Keratinocyte (primary cell): ENCODE data around the gene ADGRB2. TPM values are rescaled to one million over a fixed set of nuclear protein-coding genes. Genes with fewer than 3 reads are reported as not detected.
A peak's percentile ranks its signal among the peaks of the same experiment; 100 is the strongest.

ENCODE experiments used
- DNase-seq: peaks from one replicate; pipeline ENCODE4 v3.0.0-alpha.2; 2011; ENCODE audit warnings: low read depth, missing footprints, low spot score
- FAIRE-seq: peaks from 2 replicates; lab custom pipeline; 2011; peaks lifted over from hg19 to GRCh38; lab: Jason Lieb, UNC
- H2AFZ ChIP-seq: 2 replicates; pipeline ENCODE4 v1.6.0; 2012; ENCODE audit warnings: low read length, control low read depth, inconsistent platforms; ENCODE audit not compliant: control insufficient read depth
- H3K27ac ChIP-seq: 2 replicates; pipeline ENCODE4 v1.5.1; 2011; ENCODE audit warnings: low read length; ENCODE audit not compliant: control insufficient read depth, insufficient read depth
- H3K27me3 ChIP-seq: 3 replicates; pipeline ENCODE4 v1.6.0; 2011; ENCODE audit warnings: low read length; ENCODE audit not compliant: control insufficient read depth, insufficient read depth; ENCODE audit errors: extremely low read depth
- H3K36me3 ChIP-seq, 2 experiments: 2 replicates in 1 of 2; 3 replicates in 1 of 2; pipeline ENCODE4 v1.5.1; 2011; ENCODE audit warnings: low read length in 2 of 2, mild to moderate bottlenecking in 1 of 2; ENCODE audit not compliant: control insufficient read depth in 2 of 2, insufficient read depth in 2 of 2; ENCODE audit errors: extremely low read depth in 1 of 2
- H3K4me1 ChIP-seq: 3 replicates; pipeline ENCODE4 v1.5.1; 2011; ENCODE audit warnings: low read length; ENCODE audit not compliant: control insufficient read depth, insufficient read depth; ENCODE audit errors: extremely low read depth
- H3K4me2 ChIP-seq: 3 replicates; pipeline ENCODE4 v1.6.0; 2011; ENCODE audit warnings: low read depth, low read length; ENCODE audit not compliant: control insufficient read depth, insufficient read depth; ENCODE audit errors: extremely low read depth
- H3K4me3 ChIP-seq, 3 experiments: fragments of 200-600 bp in 1 of 3; sonication (generic) in 1 of 3; 2 replicates in 2 of 3; 3 replicates in 1 of 3; pipeline ENCODE4 v1.5.1; 2011 to 2016; ENCODE audit warnings: low read length in 3 of 3, mild to moderate bottlenecking in 3 of 3, control low read depth in 2 of 3, inconsistent platforms in 1 of 3, low read depth in 1 of 3, mixed read lengths in 1 of 3, mixed run types in 1 of 3, moderate library complexity in 1 of 3; ENCODE audit not compliant: control insufficient read depth in 2 of 3, insufficient read depth in 2 of 3; ENCODE audit errors: extremely low read depth in 1 of 3
- H3K79me2 ChIP-seq: 2 replicates; pipeline ENCODE4 v1.6.0; 2012; ENCODE audit warnings: low read length; ENCODE audit not compliant: control insufficient read depth, insufficient read depth
- H3K9ac ChIP-seq: 3 replicates; pipeline ENCODE4 v1.6.0; 2011; ENCODE audit warnings: low read length; ENCODE audit not compliant: control insufficient read depth, insufficient read depth; ENCODE audit errors: extremely low read depth
- H3K9me1 ChIP-seq: 3 replicates; pipeline ENCODE4 v1.6.0; 2011; ENCODE audit warnings: low read length; ENCODE audit not compliant: control insufficient read depth, insufficient read depth; ENCODE audit errors: extremely low read depth
- H3K9me3 ChIP-seq: 2 replicates; pipeline ENCODE4 v1.5.1; 2012; ENCODE audit warnings: low read depth, low read length; ENCODE audit not compliant: control insufficient read depth
- H4K20me1 ChIP-seq: 3 replicates; pipeline ENCODE4 v1.6.0; 2011; ENCODE audit warnings: low read length; ENCODE audit not compliant: control insufficient read depth, insufficient read depth; ENCODE audit errors: extremely low read depth
- EZH2 ChIP-seq: IDR thresholded peaks from one replicate; pipeline ENCODE4 v1.6.1; 2012; ENCODE audit warnings: inconsistent platforms, mild to moderate bottlenecking, low read length, moderate library complexity
- dilution Hi-C: fragments of 300-500 bp; cut with MboI; formaldehyde crosslinking; loops from one replicate; pipeline ENCODE4 v1.7.0; 2020; ENCODE audit warnings: low sequenced_read_pairs; ENCODE audit not compliant: extremely low pct_ligation_motif_present
- polyA plus RNA-seq, 5 experiments: library from polyadenylated mRNA; depleted of rRNA in 3 of 5; stranded (reverse) in 3 of 5; stranded (forward) in 1 of 5; unstranded in 1 of 5; fragments of >200 nt; gene quantifications; 1 replicate in 1 of 5; 2 replicates in 3 of 5; 3 replicates in 1 of 5; pipeline versions ENCODE4 v1.2.1 to v1.2.3, GENCODE V29; 2011 to 2012; ENCODE audit warnings: missing spikeins in 2 of 5, low read depth in 1 of 5, low replicate concordance in 1 of 5
- TF ChIP-seq, protein P1 (sequence below), 3 experiments: IDR thresholded peaks in 1 of 3; conservative IDR thresholded peaks in 1 of 3; optimal IDR thresholded peaks in 1 of 3; 2 replicates in 2 of 3; 3 replicates in 1 of 3; pipeline versions ENCODE3 to v1.5.1; 2011; ENCODE audit warnings: low read length in 3 of 3, mild to moderate bottlenecking in 3 of 3, moderate library complexity in 2 of 3, control low read depth in 1 of 3, inconsistent platforms in 1 of 3; ENCODE audit not compliant: insufficient read depth in 2 of 3; ENCODE audit errors: extremely low read depth in 1 of 3

The ADGRB2 gene
- polyA plus RNA-seq, 1 donor (not counting 4 experiments of a cell fraction or from before 2014, with no cell fraction given) = 0.68 TPM

GRCh38 chr1:31723828-31724359, 40.2 kb downstream of the ADGRB2 start:
- DNase-seq (peak; percentile 85), FAIRE-seq (peak; percentile 79)
- Histone ChIP-seq H3K9ac (no peak overlapping the region), H4K20me1 (no peaks in the 10 kb centered on the region), H3K79me2 (no peaks in the 10 kb centered on the region), H3K4me1 (peaks cover 5% of the 10 kb centered on the region), H3K4me2 (no peak overlapping the region), H2AFZ (no peak overlapping the region), H3K36me3 (no peaks in the 10 kb centered on the region), H3K27ac (no peak overlapping the region), H3K9me1 (no peaks in the 10 kb centered on the region), H3K9me3 (no peaks in the 10 kb centered on the region), H3K4me3 (no peak overlapping the region), H3K27me3 (peaks cover 5% of the 10 kb centered on the region)
- TF ChIP-seq EZH2 = no peak
- dilution Hi-C loops = no loop called here

DNA sequence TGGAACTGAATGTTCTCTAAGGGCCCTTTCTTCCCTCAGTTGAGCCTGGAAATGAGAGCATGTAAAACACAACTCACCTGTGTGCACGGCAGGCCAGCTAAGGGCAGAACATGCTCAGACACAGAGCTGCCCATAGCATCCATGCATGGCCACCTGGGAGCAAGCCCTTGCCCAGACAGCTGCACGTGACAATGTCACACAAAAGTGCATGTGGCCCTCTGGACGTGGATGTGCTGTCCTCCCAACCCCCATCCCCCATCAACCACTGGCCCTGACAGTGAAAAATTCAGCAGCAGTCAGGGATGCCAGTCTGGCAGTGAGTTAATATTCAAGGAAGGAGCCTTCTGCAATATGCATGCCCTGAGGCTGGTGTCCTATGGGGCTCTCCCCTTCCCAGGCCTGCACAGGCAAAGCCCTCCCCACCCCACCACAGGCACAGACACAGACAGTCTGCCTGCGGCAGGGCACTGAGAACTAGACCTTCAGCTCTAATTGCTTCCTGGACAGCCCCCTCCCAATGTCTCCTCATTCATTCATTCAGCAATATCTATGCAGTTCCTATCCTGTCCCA, 45.7 kb downstream of the ADGRB2 start:
- Histone ChIP-seq H3K9me3 (no peaks in the 10 kb centered on the region), H3K27me3 (peaks cover 5% of the 10 kb centered on the region), H3K79me2 (no peaks in the 10 kb centered on the region), H3K36me3 (no peaks in the 10 kb centered on the region), H3K9me1 (peaks cover 4% of the 10 kb centered on the region), H3K4me3 (no peak overlapping the region), H4K20me1 (no peaks in the 10 kb centered on the region), H3K4me2 (peak overlapping the region; percentile 35), H3K27ac (no peak overlapping the region), H3K9ac (no peak overlapping the region), H3K4me1 (peaks cover 36% of the 10 kb centered on the region), H2AFZ (no peak overlapping the region)
- FAIRE-seq (peak; percentile 55), DNase-seq (peak; percentile 45)
- dilution Hi-C loops = no loop called here
- no peak for TF ChIP-seq EZH2
- TF ChIP-seq, protein P1, sequence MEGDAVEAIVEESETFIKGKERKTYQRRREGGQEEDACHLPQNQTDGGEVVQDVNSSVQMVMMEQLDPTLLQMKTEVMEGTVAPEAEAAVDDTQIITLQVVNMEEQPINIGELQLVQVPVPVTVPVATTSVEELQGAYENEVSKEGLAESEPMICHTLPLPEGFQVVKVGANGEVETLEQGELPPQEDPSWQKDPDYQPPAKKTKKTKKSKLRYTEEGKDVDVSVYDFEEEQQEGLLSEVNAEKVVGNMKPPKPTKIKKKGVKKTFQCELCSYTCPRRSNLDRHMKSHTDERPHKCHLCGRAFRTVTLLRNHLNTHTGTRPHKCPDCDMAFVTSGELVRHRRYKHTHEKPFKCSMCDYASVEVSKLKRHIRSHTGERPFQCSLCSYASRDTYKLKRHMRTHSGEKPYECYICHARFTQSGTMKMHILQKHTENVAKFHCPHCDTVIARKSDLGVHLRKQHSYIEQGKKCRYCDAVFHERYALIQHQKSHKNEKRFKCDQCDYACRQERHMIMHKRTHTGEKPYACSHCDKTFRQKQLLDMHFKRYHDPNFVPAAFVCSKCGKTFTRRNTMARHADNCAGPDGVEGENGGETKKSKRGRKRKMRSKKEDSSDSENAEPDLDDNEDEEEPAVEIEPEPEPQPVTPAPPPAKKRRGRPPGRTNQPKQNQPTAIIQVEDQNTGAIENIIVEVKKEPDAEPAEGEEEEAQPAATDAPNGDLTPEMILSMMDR (optimal IDR thresholded peaks at IDR 0.05 in 1 of 3, IDR thresholded peaks at IDR 0.05 in 1 of 3, conservative IDR thresholded peaks at IDR 0.05 in 1 of 3; ENCODE audit: extremely low read depth in 1 of 3, insufficient read depth in 2 of 3, low read length in 3 of 3) = no peak

- Histone ChIP-seq H3K27me3 (peaks cover 5% of the 10 kb centered on the region), H3K4me2 (peak overlapping the region; percentile 35), H3K4me1 (peaks cover 44% of the 10 kb centered on the region), H2AFZ (no peak overlapping the region), H3K9me1 (peaks cover 4% of the 10 kb centered on the region), H4K20me1 (no peaks in the 10 kb centered on the region), H3K27ac (no peak overlapping the region), H3K9me3 (no peaks in the 10 kb centered on the region), H3K36me3 (no peaks in the 10 kb centered on the region), H3K4me3 (no peak overlapping the region), H3K9ac (no peak overlapping the region), H3K79me2 (no peaks in the 10 kb centered on the region)
- FAIRE-seq (peak; percentile 93), DNase-seq (no peak)
- dilution Hi-C loops = no loop called here
- TF ChIP-seq, protein P1 (optimal IDR thresholded peaks at IDR 0.05 in 1 of 3, IDR thresholded peaks at IDR 0.05 in 1 of 3, conservative IDR thresholded peaks at IDR 0.05 in 1 of 3; ENCODE audit: extremely low read depth in 1 of 3, insufficient read depth in 2 of 3, low read length in 3 of 3) = no peak
- TF ChIP-seq EZH2 = no peak
Observed at GRCh38 chr1:31717341-31717740, 46.8 kb downstream of the ADGRB2 start.
